ENCODE measurements around the gene MB. TPM values are rescaled to one million over a fixed set of nuclear protein-coding genes. Genes with fewer than 3 reads are reported as not detected.
"Not testable (repeated sequence)": the region's sequence is repeated elsewhere in the genome, so short reads cannot be mapped to it uniquely, and the experiment has no call there.

The MB gene
- total RNA-seq, 1 donor from 2014 or later = 6.2 TPM

DNA sequence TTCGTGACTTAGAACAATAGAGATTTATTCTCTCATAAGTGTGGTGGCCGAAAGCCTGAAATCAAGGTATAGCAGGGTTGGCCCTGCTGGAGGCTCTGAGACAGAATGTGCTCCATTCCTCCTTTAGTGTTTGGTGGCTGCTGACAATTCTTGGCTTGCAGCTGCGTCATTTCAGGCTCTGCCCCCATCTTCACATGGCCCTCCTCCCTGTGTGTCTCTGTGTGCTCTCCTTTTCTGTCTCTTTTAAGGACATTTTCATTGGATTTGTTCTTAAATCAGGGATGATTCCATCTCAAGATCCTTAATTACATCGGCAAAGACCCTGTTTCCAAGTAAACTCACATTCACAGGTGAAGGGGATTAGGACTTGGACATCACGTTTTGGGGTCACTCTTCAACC, 20.9 kb upstream of the MB start:
- DNase-seq (ENCODE audit: low read depth) = no peak

DNA sequence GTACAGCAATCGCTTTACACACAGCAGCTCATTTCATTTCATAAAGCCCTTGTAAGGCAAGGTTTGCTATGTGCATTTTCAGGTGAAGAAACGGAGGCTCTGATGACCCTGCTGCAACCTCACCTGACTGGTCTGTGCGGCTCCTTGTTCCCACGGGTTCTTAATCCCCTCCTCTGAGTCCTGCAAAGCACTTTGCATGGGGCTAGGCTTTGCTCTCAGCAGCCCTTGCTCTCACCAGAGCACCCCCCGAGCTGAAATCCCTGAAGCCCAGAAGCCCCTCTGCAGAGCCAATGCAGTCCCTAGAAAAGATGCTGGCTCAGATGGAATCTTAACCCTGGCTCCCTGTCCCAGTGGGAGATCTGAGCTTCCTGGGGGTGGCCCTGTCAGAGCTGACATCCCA, 20.1 kb upstream of the MB start:
- no peak for DNase-seq (ENCODE audit: low read depth)

DNA sequence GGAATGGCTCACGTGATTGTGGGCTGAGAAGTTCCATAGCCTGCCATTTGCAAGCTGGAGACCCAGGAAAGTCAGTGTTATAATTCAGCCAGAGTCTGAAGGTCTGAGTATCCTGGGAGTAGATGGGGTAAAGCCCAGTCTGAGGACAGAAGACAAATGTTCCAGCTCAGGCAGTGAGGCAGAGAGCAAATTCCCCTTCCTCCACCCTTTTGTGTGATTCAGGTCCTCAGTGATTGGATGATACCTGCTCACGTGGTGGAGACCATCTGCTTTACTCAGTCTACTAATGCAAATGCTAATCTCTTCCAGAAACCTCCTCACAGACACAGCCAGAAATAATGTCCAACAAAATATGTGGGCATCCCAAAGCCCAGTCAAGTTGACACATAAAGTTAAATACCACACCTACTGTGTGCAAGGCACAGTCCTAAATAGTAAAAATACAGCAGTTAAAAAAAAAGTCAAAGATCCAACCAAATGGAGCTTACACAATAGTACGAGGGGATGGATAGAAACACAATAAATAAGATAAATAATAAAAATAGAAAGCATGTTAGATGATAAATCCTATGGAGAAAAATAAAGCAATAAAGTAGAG, 17.9 kb upstream of the MB start:
- no peak for DNase-seq (ENCODE audit: low read depth)

DNA sequence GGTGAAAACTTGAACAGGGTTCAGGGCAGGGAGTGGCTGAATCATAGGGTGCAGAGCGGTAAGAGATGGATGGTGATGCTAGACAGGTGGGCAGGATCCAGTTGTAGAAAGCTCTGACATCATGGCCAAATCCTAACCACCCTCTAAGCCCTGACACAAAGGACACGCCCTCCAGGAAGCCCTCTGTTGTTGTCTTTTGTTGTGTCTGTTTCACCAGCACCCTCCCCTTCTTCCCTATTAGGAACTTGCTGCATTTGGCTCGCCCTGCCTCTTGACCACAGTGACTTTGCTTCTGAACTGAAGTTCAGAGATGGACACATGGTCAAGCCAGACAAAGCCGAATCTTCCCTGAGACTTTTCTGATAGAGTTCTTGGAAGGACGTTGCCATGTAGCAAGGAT, 16.9 kb upstream of the MB start:
- peak; percentile 75 for DNase-seq (ENCODE audit: low read depth)

DNA sequence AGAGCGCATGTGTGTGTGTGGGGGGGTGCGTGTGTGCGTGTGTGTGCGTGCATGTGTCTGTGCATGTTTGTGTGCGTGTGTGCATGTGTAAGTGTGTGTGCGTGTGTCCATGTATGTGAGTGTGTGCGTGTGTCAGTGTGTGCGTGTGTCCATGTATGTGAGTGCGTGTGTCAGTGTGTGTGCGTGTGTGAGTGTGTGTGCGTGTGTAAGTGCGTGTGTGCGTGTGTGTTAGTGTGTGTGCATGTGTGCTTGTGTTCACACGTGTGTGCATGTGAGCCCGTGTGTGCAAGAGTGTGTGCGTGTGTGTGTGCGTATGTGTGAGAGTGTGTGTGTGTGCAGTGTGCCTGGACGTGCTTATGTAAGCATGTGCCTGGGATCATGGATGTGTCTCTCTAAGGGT, 16.4 kb upstream of the MB start:
- DNase-seq (ENCODE audit: low read depth) = no peak

DNA sequence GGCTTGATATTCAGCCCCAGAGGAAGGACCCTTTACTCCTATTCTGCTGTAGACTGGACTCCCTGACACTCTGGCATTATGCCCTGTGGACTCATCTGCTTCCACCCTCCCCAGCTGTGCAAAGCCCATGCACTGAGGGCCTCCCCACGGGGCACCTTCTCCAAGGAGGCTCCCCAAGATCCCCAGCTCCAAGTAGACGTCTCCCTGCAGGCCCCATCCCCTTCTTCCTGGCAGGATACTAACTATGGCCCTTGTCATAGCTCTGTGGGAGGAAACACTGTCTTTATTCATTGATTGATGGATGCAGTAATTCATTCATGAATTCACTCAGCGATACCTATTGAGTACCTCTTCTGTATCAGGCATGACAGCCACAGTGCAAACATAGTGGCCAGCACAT, 15.8 kb upstream of the MB start:
- no peak for DNase-seq (ENCODE audit: low read depth)

DNA sequence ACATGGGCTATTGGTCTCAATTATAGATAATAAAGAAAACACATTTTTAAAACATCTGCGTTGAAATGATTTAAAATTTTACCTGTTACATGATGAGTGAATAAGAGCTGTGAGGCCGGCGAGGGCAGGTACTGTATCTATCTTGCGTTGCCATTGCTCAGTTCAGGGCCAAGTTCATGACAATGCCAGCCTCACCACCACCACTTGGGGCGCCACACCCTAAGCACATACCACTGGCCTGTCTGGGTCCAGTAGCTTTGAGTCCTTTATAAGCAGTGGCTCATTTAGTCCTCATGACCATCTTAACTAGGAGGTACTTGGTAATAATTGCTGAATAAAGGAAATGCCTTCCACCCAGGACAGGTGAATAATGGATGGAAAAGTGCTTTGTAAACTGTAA, 14.5 kb upstream of the MB start:
- DNase-seq (ENCODE audit: low read depth) = peak; percentile 38

DNA sequence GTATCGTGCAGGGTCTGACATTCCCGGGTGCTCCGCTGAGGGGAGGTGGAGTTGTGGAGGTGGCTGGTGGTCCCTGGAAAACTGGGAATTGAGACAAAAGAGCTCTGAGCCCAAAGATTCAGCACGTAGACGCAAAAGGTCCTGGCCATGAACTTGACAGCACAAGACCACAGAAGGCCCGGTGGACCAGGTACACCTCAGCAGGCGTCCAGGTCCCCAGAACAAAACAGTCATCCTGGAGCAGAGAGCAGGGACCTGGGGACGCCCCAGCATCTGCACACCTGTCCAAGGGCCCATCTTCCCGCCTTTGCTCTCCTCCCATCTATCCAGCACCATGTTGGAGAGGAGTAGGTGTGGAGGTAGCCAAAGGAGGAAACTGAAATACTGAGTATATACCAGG, 13.8 kb upstream of the MB start:
- no peak for DNase-seq (ENCODE audit: low read depth)

DNA sequence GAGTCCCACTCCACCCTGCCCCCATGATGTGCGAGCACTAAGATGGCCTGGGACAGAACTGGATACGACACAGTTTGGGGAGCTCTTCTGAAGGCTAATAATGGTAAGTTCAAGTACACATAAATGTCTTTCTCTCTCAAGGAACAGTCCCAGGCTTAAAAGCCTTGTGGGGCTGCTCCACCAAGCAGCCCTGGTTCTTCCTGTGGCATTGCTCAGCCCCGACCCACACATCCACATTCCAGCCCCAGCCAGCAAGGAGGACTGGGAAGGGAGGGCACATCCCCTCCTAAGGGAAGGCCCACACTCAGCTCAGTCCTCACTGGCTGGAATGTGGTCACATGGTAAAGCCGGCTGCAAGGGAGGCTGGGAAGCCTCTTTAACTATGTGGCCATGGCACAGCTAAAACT, 13.3 kb upstream of the MB start:
- peak; percentile 64 for DNase-seq (ENCODE audit: low read depth)

DNA sequence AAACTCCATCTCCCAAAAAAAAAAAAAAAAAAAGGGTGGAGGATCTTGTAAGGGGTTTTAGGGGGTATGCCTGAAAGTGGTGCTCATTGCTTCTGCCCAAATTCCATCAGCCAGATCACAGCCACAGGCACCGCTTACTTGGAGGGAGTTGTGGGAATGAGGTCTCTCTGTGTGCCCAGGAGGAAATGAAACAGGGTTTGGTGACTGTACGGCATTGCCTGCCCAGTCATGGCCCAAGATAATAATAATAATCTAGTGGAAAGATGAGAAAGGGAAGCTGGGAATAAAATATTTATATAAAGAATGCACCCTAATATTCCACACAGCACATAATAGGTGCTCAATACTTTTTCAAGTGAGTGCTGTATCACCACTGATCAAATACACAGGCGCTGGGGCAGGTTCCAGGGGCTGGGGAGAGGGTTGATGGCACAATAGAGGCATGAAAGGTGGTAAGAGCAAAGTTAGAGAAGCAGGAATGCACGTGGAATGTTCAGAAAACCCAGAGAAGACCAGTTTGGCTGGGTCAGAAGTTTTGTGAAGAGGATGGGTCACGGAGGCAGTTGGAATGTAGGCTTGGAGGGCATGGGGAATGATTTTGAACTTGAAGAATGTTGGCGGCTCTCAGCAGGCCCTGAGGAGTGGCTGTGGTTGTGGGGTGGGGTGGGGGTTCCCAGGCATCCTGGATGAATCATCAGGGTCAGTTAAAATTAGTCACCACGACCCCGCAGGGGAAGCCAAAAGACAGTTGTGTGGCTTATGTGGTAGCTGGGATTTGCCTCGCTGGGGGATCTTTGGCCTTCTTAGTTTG, 12.5 kb upstream of the MB start:
- DNase-seq (ENCODE audit: low read depth) = peak; percentile 99

DNA sequence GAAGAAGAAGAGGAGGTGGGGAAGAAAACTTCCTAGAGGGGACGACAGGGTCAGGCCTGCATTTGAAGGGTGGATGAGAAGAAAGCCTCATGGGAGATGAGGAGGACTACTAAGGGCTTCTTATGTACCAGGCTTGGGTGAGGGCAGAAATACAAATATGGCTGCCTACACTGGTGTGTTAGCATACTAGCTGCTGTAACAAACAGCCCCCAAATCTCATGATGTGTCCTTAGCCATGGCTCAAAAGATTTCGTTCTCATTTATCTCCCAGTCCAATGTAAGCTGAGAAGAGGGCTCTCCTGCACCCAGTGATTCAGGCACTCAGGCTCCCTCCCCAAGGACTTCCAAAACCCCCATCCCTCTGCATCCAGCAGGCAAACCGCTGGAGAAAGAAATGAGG, 11.6 kb upstream of the MB start:
- no peak for DNase-seq (ENCODE audit: low read depth)

DNA sequence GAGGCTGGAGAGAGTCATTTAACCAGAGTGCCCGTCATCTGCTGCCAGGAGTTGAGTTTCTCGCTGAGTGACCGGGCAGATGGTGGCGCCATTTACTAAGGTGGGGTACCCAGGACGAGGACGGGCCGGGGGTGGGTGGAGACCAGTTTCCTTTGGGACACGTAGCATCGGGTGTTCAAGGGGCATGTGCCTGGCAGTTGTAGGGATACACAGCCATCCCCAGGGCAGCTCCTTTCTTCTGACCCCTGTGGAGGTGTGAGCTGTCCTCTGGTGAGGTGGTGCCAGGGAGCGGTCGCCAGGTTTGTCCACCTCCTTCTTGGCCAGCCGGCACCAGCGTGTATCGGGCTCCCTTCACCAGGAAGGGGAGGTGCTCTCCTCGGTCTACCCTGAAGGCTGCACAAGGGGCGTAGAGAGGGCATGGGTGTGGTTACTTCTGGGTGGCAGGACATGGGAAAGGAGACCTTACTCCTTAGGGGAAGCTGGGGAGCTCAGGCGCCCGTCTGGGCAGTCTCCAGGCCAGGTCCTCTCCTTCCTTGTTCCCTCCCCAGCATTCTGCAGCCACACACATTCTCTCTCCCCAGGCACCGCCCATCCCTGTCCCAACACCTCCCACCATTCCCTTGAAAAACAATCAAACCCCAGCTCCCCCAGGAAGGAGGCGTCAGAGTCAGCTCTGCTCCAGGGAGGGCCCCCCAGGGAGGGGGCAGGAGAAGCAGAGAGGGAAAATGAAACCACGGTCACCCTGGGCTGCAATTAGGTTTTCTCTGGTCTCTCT, 10.3 kb upstream of the MB start:
- peak; percentile 87 for DNase-seq (ENCODE audit: low read depth)

DNA sequence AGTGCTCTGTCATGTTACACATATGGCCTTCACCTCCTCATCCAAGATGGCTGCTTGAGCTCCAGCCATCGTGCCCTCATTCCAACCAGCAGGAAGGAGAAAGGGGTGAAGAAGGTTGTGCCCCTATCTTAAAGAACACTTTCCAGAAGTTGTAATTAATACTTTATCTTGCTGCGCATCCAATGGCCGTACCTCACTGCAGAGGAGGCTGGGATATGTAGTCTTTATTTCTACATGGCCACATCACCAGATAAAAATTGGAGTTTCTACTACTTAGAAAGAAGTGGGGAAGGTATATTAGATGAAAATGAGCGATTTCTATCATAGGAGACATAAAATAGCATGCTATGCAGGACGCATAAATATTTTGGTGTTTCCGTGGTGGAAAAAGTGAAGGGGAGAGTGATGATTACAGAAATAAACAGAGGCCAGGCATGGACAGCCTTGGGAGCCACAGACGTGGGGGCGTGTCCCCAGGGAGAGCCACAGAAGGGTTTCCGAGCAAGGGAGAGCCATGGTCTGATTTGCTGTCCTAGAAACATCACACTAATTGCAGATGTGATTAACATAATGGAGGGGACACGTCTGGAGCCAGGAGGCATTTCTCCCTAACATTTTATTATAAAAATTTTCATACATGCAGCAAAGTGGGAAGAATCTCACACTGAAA, 8.8 kb upstream of the MB start:
- DNase-seq (ENCODE audit: low read depth) = no peak

DNA sequence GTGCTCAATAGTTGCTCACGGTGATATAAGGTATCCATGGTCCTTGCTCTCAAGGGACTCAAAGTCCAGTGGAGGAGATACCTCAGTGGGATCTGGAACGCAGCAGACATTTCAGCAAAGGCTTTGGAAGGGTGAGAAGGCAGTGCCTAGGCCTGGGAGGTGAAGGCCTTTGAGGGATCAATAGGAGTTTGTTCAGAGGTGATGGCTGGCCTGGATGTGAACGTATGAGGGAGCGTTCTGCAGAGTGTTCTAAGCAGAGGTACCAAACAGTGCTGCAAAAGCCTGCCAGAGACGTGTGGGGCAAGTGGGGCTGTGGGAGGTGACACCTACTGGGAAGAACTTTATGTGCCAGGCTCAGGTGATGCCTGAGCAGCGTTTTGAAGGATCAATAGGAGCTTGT, 7.4 kb upstream of the MB start:
- no peak for DNase-seq (ENCODE audit: low read depth)

DNA sequence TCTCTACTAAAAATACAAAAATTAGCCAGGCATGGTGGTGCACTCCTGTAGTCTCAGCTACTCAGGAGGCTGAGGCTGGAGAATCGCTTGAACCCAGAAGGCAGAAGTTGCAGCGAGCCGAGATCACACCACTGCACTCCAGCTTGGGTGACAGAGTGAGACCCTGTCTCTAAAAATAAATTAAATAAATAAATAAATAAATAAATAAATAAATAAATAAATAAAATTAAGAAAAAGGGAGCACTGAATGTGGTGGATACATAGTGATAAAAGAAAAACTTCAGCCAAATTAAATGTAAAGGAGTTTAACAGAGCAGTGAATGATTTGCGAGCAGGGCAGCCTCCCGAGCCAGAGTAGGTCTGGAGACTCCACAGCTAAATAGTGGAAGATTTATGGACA, 6.8 kb upstream of the MB start:
- DNase-seq (ENCODE audit: low read depth) = not testable (repeated sequence)

DNA sequence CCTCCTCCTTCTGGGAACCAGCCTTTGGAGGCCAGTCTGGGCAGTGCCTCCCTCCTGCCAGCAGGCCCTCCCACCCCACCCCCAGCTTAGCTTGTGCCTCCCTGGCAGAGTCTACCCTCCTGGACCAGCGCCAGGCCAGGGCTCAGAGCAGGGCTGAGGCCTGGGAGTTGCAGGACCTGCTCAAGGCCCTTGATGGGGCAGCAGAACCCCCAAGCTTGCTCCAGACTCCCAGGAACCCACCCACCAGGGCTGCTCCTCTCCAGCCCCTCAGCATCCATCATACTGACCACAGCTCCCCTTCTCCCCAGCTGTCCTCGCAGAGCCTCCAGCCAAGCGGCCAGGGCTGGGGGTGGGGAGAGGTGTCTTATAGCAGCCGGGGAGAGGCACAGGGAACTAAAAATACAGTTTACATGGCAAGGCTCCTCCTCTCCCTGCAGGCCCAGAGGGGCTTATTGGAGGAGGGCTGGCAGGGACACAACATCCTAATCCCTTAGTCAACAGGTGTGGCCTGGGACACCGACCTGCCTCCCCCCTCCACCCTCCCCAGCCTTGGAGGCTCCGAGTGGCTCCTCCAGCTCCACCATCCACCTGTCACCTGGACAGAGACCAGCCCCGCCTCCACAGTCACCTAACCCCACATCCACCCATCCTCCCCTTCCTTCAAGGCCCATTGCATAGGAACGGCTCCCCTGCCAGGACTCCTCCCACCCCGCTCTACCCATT, 5.2 kb upstream of the MB start:
- DNase-seq (ENCODE audit: low read depth) = peak; percentile 94

DNA sequence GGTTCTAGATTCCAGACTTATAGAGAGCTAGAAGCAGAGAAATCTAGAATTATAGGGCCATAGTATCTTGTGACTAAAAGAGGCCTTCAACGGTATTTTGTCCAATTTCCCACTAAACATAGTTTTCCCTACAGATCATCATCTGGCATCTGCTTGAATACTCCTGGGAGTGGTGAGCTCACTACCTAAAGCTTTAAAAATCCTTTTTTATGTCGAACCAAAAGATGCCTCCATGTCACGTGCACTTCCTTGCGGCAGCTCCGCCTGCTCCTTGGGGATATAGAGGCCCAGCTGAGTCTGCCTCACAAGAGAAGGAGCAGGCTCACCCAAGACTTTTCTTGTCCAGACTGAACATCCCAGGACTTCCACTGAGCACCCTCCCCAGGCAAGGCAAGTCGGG, 4.3 kb upstream of the MB start:
- DNase-seq (ENCODE audit: low read depth) = no peak

DNA sequence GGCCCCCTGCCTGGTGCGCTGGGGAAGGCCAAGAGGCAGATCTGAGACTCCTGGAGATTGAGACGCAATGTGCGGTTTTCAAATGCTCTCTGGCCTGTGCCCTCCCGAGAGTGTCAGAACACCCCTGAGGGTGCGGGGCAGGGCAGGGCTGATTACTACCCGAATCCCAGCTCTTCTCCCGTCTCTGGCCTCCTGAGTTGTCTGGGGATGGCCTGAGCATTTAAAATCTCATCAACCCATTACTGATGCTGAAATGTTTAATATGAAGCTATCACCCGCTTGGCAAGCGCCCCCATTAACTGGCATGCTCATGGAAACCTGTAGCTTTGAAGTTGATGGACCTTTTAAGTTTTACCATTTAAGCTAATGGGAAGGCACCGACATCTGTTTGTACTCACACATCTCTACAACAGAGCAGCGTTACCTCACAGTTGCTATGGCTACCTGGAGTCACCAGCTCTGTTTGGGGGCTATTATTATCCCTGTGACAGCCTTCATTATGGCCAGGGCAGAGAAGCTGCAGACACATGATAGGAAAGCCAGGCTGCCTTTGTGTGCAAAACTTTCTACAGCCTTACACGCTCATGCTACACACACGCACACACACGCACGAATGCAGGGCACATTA, 3.6 kb upstream of the MB start:
- peak; percentile 78 for DNase-seq (ENCODE audit: low read depth)

DNA sequence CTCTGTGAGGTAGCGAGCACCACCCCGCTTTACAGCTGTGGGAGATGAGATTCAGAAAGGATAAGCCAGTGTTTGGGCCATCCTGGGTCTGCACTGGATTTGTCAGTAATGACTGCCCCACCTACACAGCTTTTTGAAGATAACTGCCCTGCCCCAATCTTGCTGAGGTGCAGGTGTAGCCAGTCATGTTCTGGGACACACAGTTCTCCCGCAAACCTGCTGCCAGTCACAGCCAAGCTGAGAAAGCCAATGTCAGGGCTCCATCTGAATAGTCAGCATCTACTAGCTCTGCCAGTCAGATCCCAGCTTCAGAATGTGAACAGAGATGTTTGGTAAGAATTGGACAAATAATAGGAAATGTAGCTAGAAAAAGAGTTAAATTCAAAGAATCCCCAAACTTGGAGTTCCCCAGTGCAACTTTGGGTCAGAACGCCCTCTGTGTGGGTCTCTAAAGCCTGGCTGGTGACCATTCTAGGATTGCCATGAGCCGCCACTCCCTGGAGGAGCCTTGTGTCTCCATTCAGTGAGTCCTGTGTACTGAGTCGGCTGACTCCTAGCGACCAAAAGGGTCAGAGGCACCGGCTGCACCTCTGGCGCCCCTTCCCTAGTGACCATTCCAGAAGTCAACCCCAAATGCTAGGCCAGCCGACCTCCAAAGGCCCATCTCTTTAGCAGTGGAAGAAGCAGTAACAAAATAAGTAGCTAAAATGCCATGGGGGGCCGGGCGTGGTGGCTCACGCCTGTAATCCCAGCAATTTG, 2.4 kb upstream of the MB start:
- DNase-seq (ENCODE audit: low read depth) = no peak

All from myocyte (in vitro differentiated cells).